GM12878 (cell line): Measurements from ENCODE around the gene PRPF38A. TPM values are rescaled to one million over a fixed set of nuclear protein-coding genes. Genes with fewer than 3 reads are reported as not detected.

ENCODE experiments used
- BCL3 ChIP-seq: IDR thresholded peaks from 2 replicates; pipeline ENCODE4 v1.6.1; 2011; ENCODE audit warnings: borderline replicate concordance, low read depth, mild to moderate bottlenecking, moderate library complexity, low read length; ENCODE audit not compliant: insufficient read depth, poor library complexity, severe bottlenecking
- BHLHE40 ChIP-seq, 2 experiments: fragments of 450-650 bp in 1 of 2; IDR thresholded peaks; 2 replicates each; pipeline ENCODE4 v1.6.1; 2011 to 2017; ENCODE audit warnings: low read depth in 2 of 2, borderline replicate concordance in 1 of 2, improper control_type of control experiment in 1 of 2, low read length in 1 of 2, mild to moderate bottlenecking in 1 of 2
- CREB1 ChIP-seq: IDR thresholded peaks from 2 replicates; pipeline ENCODE4 v1.6.1; 2012; ENCODE audit warnings: low read depth, mild to moderate bottlenecking, inconsistent platforms
- E4F1 ChIP-seq: fragments of 450-650 bp; IDR thresholded peaks from 2 replicates; pipeline ENCODE4 v1.6.1; 2018; ENCODE audit warnings: borderline replicate concordance, mild to moderate bottlenecking; ENCODE audit not compliant: partially characterized antibody
- EGR1 ChIP-seq, 2 experiments: IDR thresholded peaks; 1 replicate in 1 of 2; 2 replicates in 1 of 2; pipeline ENCODE4 v1.6.1; 2011 to 2012; ENCODE audit warnings: low read depth in 2 of 2, low read length in 2 of 2, borderline replicate concordance in 1 of 2, mild to moderate bottlenecking in 1 of 2, moderate library complexity in 1 of 2
- ESRRA ChIP-seq: IDR thresholded peaks from 2 replicates; pipeline ENCODE4 v1.6.1; 2012; ENCODE audit warnings: mild to moderate bottlenecking, low read length, improper control_type of control experiment
- IKZF2 ChIP-seq, 2 experiments: fragments of 450-650 bp; IDR thresholded peaks; 2 replicates each; pipeline ENCODE4 v1.6.1; 2017; ENCODE audit warnings: mild to moderate bottlenecking in 2 of 2, moderate library complexity in 2 of 2
- MAX ChIP-seq: IDR thresholded peaks from 2 replicates; pipeline ENCODE4 v1.6.1; 2012; ENCODE audit warnings: low read depth, low read length, improper control_type of control experiment
- PML ChIP-seq: IDR thresholded peaks from 2 replicates; pipeline ENCODE4 v1.6.1; 2012; ENCODE audit warnings: low read length, inconsistent platforms
- RB1 ChIP-seq: fragments of 450-650 bp; formaldehyde crosslinking; IDR thresholded peaks from 2 replicates; pipeline ENCODE4 v1.6.1; 2017; ENCODE audit warnings: mild to moderate bottlenecking, borderline replicate concordance
- RELB ChIP-seq: fragments of 450-650 bp; IDR thresholded peaks from 2 replicates; pipeline ENCODE4 v1.6.1; 2017; ENCODE audit warnings: low read depth, mild to moderate bottlenecking, moderate library complexity
- REST ChIP-seq: IDR thresholded peaks from 2 replicates; pipeline ENCODE4 v1.6.1; 2012; ENCODE audit warnings: mild to moderate bottlenecking, low read depth, low read length
- SIN3A ChIP-seq: IDR thresholded peaks from 2 replicates; pipeline ENCODE4 v1.6.1; 2012; ENCODE audit warnings: low read depth, low read length, improper control_type of control experiment
- SRF ChIP-seq, 2 experiments: IDR thresholded peaks; 2 replicates each; pipeline ENCODE4 v1.6.1; 2011; ENCODE audit warnings: low read depth in 2 of 2, low read length in 2 of 2, mild to moderate bottlenecking in 1 of 2, moderate library complexity in 1 of 2
- TBL1XR1 ChIP-seq: IDR thresholded peaks from 2 replicates; pipeline ENCODE4 v1.6.1; 2012; ENCODE audit warnings: low read depth, low read length, improper control_type of control experiment
- USF1 ChIP-seq: IDR thresholded peaks from 2 replicates; pipeline ENCODE4 v1.6.1; 2011; ENCODE audit warnings: borderline replicate concordance, low read depth, mild to moderate bottlenecking, moderate library complexity, mixed read lengths, low read length; ENCODE audit not compliant: insufficient read depth; ENCODE audit errors: extremely low read length
- ZNF217 ChIP-seq: fragments of 450-650 bp; IDR thresholded peaks from 2 replicates; pipeline ENCODE4 v1.6.1; 2017; ENCODE audit warnings: antibody characterized with exemption, mild to moderate bottlenecking
- polyA plus RNA-seq, 11 experiments: library from polyadenylated mRNA; depleted of rRNA in 4 of 11; unstranded in 6 of 11; stranded (reverse) in 5 of 11; fragments of >200 nt; fragmentation: Nextera tagmentation in 4 of 11; fragmentation: Illumina TruSeq in 1 of 11; extraction: Ambion mirVana in 4 of 11; extraction: Trizol in 1 of 11; gene quantifications; 1 replicate in 1 of 11; 2 replicates in 10 of 11; pipeline versions ENCODE4 v1.2.1 to v1.2.3, GENCODE V29; 2011 to 2016; ENCODE audit warnings: inconsistent platforms in 2 of 11, missing spikeins in 2 of 11, low read depth in 1 of 11
- total RNA-seq, 4 experiments: library from RNA; depleted of rRNA in 3 of 4; stranded (reverse); fragments of >200 nt in 3 of 4; fragmentation: Illumina TruSeq in 1 of 4; extraction: Trizol in 1 of 4; gene quantifications; 2 replicates each; pipeline versions ENCODE4 v1.2.1 to v1.2.3, GENCODE V29; 2013 to 2021

PRPF38A gene
- total and polyA plus RNA-seq, 10 of the 15 experiments (the other 5 are each of a cell fraction or from before 2014, with no cell fraction given): 31.6 to 117 (median 77.7) TPM

- TF ChIP-seq USF1: peak; percentile 100
- no peak for TF ChIP-seq CREB1
- 0 out of 3 replicates have a peak, but pooled peaks of 1 of the 2 experiments have one; percentile 34 for TF ChIP-seq EGR1 (IDR thresholded peaks at IDR 0.05; ENCODE audit: borderline replicate concordance in 1 of 2, low read depth in 2 of 2, low read length in 2 of 2)
- no peak for TF ChIP-seq RELB
- TF ChIP-seq SRF (IDR thresholded peaks at IDR 0.05; ENCODE audit: low read depth in 2 of 2, low read length in 2 of 2): peak in 1 of 2 experiments; percentile 26; a peak in 1 of 4 replicates
- TF ChIP-seq REST: 0 out of 2 replicates have a peak, but pooled peaks have one; percentile 20
- TF ChIP-seq TBL1XR1: no peak; the same call in 1 of the 2 replicates
- 0 out of 4 replicates have a peak, but pooled peaks of 1 of the 2 experiments have one; percentile 29 for TF ChIP-seq IKZF2 (IDR thresholded peaks at IDR 0.05)
- peak; percentile 73; the same call in 1 of the 2 replicates for TF ChIP-seq PML
- TF ChIP-seq BHLHE40 (IDR thresholded peaks at IDR 0.05; ENCODE audit: borderline replicate concordance in 1 of 2, low read depth in 2 of 2, low read length in 1 of 2): peak; percentile 87 to 96
- peak; percentile 74; the same call in 1 of the 2 replicates for TF ChIP-seq RB1
- TF ChIP-seq BCL3: no peak
- peak; percentile 89; the same call in 1 of the 2 replicates for TF ChIP-seq SIN3A
- TF ChIP-seq MAX: peak; percentile 99
- 0 out of 2 replicates have a peak, but pooled peaks have one; percentile 27 for TF ChIP-seq ESRRA
- TF ChIP-seq ZNF217: no peak; the same call in 1 of the 2 replicates
- peak; percentile 68 for TF ChIP-seq E4F1
Observed at GRCh38 chr1:52365746-52366516, 38.5 kb upstream of the PRPF38A start, which contains the start of gene CC2D1B (continued).
